HCEC 1CT (cell line): ENCODE data around the gene SUPT4H1.
"Not testable (repeated sequence)": the region's sequence is repeated elsewhere in the genome, so short reads cannot be mapped to it uniquely, and the experiment has no call there.

Experiments used
- DNase-seq: peaks from one replicate; pipeline ENCODE4 v3.0.0-alpha.2; 2017

SUPT4H1 gene

DNA sequence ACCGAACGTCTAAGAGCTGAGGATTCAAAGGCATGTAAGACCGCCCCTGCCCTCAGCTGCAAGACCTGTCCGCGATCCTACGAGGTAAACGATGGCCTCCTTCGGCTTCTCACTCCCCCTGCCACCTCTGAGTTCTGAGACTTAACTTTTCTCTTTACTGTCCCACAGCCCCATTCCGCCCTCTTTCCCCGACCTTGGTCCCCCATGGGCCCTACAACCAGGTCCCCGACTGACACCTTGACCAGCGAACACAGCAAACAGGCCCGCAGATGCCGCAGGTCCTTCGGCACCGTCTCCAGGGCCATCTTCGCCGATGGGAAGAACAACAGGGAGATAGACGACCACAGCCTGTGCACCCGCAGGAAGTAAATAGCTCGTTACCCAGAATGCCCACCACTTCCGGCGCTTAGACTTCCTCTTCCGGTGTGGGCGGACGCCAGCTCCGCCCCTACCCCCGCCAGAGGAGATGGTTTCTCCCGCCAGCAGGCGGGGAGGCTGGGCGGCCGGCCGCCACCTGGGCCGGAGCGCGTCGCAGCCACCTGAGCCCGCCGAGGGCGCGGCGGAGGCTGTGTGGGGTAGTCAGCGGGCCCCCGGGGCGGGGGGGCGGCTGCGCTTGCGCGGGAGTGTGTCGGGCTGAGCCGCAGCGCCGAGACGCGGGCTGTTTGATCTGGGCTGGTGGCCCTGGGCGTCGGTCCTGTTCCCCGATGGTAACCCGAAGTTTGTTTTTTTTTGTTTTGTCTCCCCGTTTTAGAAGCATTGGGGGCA, at the start of gene SUPT4H1:
Gene SUPT4H1 (minus strand): TSS at position 371 of the 765 bp plus-strand sequence. CDS start 66 bp downstream, at position 305.
- peak; percentile 87 for DNase-seq

DNA sequence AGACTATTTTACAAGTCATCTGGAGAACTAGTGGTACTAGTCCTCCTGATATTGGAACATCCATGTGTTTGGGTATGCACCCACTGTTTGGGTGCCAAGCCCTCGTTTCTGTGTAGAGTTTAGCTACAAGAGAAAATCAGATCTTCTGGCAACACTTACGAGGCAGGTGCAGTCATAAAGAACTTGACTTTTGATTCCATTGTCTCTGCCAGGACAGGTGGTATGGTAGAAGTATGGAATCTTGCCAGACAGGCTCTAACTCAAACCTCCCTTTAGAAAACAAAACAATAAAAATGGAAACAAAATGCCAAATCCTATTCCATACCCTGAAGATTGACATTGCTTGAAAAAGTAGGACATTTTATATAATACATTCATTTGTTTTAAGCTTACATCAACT, 49.3 kb upstream of the SUPT4H1 start:
- DNase-seq: no peak

DNA sequence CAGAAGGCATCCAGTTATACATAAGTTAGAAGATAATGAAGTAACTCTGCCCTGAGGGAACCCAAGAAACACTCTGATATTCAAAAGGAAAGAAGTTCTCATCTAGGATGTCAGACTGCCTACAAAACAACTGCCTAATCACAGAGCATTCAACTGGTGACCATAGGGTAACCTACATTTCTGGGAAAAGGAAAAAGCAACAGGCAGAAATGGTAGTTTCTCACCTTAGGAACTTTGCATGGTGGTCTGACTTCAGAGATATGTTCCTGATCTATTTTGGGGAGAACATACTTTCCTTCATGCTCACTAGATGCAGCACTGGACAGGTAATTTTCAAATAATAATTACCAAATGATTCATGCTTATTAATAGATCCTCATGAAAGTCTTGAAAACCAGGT, 48.8 kb upstream of the SUPT4H1 start:
- DNase-seq: no peak

DNA sequence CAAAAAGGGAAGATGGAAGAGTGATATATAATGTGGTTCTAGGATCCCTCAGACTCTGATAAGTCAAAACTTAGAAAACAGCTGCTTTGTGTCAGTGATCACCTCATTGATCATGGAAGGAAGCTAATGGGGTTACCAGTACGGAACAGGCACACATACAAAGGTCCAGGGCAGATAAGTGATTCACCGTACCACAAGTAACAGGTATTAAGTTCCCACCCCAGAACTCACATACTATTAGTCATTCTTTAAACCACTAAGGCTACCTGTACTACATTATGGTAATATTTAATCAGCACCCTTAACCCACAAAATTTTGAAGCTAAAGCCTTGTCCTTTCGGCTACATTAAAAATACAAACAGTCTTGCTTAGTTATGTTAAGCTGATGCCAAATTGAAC, 48.0 kb upstream of the SUPT4H1 start:
- DNase-seq: no peak

DNA sequence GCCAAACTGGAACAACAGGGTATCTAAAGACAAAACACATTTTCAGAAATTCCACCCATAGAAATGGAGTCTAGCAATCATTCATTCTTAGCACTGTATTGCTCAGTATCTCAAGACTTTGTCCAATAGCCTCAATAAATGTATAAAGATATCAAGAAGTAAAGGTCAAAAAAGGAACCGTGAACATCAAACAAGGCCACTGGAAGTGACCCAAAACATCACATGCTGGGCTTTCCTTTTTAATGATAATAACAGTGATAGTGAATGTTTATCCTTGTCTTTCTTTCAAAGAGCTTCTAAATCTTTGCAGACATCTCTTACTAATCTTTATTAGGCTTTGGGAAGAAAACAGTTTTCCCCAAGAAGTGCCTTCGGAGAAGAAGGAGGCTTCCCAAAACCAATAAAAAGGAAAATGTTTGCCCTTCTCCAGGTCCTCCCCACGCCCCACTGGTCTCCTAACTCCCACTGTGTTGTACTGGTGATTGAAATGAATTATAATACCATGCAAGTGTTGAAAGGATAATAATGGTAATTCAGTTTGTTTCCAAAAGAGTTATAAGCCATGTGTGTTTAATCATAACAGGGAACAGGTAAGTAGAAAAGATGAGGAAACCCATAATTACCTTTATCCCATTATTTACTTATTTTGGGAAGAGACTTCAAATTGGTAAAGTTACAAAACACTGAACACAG, 46.7 kb upstream of the SUPT4H1 start:
- DNase-seq: no peak

DNA sequence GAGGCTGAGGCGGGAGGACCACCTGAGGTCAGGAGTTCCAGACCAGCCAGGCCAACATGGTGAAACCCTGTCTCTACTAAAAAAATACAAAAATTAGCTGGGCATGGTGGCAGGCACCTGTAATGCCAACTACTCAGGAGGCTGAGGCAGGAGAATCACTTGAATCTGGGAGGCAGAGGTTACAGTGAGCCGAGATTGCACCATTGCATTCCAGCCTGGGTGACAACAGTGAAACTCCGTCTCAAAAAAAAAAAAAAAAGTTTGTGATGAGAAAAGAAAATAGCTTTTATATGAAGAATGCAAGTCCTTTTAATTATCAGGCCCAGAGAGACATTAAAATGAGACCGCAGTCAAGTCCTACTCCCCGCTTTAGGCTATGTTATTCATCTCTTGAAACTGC, 45.4 kb upstream of the SUPT4H1 start:
- not testable (repeated sequence) for DNase-seq

DNA sequence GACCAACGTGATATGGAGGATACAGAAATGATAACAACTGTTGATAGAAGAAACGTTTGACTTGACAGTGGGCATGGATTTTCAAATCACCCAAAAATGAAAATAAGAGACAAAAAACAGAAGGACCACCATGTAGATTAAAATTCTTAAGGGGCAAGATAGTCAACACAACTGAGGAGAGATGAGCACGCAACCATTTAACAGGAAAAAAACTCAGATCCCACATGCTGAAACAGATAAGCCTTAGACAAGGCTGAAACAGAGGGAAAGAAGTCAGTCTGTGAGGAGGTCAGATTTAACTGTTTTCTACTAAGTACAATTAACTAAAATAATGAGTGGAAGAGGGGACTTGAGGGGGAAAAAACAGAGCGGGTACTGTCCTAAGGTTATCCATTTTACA, 44.2 kb upstream of the SUPT4H1 start:
- no peak for DNase-seq

DNA sequence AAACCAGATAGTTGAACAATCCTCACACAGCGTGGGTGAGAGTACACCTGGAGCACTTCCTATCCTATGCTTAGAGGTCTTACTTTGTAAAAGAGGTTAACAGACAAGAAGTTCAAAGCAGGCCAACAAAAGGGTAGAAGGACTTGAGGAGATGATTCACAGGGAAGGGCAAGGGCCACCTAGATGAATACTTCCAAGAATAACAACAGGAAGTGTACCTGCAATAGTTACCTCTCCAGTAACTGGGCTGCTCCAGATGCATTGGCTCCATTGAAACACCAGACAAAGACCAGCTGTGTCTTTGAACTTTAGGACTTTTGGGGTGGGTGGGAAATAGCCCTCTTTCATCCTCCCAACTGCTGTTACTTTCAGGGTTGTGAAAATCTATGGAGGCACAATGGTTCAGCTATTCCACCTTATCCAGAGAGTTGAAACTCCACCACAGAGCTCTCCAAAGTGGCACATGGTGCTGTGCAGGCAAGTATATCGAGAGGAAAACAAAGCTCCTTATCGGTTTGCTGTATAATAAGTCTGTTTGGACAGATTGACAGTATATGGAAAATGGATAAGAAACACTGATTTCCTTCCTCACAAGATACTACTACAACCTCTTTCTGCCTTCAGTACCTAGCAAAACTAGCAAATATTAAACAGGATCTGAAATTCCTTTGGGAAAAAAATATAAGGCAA, 42.7 kb upstream of the SUPT4H1 start:
- no peak for DNase-seq

DNA sequence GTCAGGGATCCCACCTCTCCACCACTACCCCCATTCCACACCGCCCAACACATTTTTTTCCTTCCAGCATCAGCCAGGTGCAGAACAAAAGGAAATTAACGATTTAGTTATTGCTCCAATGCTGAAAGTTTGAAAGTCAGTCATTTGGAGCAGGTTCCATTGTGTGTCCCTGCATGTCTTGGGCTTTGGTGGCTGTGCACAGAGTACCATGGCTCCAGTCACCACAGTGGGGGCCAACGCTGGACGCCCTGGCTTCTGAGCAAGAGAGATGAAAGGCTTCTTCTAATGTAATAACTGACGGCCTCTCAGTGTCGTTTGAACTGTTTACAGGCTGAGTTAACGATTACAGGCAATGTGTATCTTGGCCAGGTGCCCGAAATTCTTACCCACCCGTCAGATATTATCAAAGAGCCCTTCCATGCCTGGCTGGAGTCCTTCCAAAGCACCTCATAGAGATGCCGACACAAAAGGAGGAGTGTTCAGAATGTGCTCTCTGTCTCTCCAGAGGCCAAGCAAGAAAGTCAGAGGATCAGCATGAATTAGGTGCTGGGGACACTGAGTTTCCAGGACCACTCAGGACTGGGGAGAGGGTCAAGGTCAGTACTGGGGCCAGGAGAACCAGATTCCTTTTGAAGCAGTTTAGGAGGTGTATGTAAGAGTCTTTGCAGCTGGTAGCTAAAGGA, 39.4 kb upstream of the SUPT4H1 start:
- DNase-seq: no peak

DNA sequence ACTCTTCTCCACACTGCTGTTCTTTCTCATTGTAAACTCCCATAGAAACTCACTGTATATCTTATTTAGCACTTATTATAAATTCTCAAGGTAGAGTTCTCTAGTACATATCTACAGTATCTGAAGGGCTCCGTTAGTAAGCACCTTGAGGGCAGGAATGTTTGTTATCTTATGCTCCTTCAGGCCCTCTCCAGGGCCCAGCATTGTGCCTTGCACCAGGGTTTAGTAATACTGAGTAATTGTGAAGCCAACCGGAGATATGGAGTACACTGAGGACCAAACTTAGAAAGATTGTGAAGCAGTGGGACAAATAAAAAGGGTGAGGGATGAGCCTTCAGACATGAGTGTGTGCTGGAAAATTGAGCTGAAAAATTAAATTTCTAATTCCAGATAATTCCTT, 38.9 kb upstream of the SUPT4H1 start:
- DNase-seq: no peak

DNA sequence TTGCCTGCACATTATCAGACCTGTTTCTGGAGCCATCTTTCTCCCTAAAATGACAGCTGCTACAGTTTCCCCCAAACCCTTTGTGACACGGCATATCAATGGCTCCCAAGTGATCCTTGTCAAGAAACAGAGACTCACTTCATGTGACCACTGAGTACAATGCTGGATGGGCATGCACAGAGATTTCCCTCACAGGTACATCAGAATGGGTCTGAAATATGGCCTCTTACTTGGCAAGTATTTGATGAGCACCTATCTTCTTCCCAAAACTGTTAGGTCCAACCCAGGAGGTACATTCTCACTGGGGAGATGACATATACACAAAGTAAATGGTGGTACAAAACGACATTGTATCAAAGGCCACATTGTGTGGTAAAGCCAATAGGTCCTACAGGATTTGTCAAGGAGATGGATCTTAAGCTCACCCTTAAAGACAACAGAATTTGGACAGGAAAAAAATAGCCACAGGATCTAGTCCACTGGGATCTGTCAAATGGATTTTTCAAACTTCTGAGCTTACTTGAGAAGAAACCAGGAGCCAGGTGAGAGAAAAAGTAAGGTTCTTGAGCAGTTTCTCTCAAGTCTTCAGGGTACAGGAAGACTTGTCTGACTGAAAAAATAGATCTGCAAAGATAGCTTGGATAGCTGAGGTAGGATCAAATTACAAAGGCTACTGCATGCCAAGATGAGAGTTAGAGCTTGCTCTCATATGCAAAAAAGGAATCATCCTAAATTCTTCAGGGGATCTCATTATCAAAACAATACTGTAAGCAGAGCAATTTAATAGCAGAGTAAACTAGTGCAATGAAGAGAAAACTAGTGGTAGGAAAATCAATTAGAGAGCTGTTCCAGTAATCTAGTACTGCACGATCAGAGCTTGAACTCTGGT, 36.5 kb upstream of the SUPT4H1 start:
- DNase-seq: no peak

DNA sequence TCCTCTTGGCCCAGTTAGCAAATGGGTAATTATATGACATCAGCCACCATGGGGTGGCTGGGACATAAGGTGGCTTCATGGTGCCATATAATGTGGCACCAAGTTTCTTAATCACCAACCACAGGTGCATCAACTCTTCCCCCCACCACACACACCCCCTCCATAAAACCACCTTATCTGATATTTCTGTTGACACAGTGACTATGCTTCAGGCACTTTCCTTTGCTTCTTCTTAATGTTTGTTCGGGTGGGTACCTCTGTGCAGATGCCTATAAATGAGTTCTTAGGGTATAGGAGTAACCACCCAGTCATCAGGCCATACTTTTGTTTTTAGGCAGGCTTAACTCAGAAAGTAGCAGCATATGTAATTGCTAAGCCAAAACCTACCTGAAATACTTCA, 35.8 kb upstream of the SUPT4H1 start:
- DNase-seq: no peak

DNA sequence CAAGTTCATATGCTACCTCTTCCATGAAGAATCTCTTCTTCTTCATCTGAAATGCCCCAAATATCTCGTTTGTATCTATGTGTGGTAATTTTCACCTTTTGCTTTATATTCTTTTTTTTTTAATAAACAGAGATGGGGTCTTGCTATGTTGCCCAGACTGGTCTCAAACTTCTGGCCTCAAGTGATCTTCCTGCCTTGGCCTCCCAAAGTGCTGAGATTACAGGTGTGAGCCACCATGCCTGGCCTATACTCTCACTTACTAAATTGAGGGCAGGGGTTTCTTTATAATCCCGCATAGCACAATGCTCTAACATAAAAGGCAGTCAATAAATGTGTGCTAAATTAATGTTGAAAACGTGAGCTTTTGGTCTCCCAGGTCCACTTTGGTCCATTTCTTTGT, 34.7 kb upstream of the SUPT4H1 start:
- DNase-seq: no peak

DNA sequence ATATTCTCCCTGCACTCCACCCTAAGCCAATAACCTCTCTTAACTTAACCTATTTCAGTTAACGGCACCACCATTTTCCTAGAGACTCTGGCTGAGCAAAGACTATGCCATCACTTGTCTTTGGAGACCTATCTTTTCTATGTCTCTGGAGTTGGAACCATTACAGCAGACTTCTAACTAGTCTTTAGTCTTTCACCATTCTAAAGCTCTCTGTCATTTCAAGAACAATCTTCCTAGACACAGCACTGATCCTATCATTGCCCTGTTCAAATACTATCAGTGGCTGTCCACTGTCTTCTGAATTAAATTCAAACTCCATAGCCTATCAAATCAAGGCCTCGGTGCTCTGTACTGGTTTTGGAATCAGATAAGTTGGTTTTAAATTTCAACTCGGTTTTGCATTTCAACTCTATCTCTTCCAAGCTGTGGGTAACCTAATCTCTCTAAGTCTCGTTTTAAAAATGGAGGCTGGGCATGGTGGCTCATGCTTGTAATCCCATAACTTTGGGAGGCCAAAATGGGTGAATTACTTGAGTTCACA, 33.4 kb upstream of the SUPT4H1 start:
- DNase-seq: no peak

DNA sequence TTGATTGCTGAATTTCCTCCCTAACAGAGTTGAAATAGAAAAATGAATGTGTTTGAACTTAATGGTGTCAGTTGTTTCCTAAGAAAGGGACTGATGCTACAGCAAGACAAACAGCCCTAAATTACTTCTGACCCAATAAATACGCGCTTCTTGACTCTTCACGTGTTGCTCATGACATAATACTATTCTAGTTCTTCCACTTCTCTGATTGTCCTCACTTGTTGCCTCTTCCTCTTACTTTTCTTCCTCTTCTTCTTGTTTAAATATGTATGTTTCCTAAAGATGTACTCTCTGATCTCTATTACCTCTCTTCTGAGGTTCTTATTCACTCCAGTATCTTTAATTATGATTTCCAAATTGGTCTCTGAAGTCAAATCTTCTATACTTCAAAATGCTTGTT, 32.9 kb upstream of the SUPT4H1 start:
- no peak for DNase-seq

DNA sequence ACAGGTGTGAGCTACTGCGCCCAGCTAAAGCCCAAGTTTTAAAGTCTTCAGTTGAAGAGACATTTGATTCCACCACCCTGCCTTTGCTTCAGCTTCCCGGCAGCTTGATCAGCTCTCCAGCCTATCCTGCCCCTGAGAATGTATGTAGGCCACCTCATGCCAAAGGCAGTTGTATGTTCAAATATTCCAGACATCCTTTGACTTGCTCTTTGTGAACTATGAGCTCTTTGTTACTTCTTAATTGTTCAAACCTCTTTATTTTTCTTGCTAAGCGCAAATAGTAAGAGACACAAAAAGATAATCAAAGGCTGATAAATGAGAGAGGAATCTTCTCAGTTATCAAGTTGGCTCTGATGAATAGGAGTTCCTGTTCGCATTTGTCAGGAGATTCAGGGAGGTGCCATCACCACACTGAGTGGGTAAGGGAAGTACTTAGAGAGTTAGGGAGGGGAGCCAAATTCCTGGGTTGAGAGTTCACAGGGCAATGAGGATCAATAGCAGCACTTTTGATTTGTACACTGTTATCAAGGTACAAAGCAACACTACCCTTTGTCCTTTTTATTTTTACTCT, 32.0 kb upstream of the SUPT4H1 start:
- DNase-seq: no peak

DNA sequence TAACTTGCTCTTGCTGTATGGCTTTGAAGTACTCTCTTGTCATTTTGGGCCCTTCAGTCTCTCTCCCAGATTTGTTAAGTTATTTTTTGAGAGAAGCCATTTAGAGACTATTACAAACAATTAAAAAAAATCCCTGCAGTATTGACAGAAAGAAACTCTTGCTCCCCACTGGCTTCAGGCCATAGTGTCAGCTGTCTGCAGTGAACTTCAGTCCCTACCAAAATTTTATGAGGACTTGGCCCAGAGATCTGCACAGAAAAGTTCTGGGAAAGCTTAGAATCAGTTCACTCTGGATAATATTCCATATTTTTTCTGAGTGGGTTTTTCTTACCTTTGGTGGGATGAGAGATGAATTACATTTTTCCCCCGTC, 30.9 kb upstream of the SUPT4H1 start:
- DNase-seq: no peak

DNA sequence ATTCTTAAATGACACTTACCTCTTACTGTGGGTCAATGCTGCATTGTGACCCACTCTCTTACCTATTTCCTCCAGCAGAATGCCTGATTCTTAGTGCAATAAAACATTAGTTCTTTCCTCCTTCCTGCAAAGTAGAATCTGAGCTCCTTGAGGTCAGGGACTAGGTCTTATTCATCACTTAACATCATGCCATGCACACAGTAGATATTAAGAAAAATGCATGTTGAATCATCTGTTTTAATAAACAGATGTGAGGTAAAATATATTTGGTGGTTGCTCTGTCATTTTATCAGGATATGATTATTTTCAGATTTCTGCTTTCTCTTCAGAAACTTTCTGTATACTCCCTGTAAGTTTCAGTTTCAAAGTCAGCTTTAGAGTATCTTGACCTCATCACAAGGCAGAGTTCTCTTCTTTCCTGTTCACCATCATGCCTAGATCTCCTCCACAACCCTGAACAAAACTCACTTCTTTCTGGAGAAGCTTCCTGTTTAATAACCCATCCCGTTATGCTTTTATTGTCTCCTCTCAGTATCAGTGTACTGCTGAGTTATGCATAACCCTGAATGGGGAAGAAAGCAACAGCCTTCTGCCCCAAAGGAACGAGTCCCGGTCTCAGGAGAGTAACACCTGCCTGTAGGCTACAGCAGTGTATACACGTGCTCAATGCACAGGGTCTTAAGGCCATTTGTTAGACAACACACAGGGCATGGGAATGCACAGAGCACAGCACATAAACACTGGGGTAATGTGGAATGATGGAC, 30.3 kb upstream of the SUPT4H1 start:
- no peak for DNase-seq

DNA sequence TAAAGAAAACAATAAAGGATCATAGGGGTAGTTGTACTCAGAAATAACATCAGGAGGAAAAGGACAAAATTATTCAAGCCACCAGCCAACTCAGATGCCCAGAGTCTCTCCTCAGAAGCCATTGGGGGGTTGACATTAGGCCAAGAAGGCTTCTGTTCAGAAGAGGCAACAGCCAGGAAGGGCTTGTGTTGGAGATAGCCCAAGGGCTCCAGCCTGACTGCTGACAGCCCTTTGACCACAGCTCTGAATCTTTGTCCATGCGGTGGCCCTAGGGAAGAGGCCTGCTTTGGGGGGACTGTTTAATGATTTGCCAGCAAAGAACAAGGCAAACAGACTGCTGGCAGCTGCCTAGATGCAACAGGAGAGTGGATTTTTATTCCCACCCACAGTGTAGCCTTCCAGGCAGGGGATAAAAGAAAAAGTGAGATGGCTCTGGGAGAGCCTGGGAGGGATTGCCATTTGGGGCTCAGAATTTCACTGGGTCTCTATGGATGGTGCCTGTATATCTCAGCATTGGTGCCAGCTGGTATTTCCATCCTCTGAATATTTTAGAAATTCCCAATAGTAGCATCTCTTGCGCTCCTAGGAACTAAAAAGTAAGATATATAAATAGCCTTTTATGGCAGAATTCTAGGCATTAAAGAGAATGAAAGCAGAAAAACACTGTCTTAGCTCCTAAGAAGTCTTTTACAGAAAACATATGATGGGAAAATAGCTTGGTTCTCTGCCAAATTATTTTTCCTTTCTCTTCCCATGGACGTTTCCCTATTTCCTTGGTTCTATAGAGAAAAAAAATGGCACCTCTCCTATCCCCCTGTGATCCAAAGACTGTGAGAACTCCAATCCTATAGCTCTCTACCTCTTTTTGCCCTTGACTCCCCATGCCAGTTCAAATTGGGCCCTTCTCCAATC, 29.4 kb upstream of the SUPT4H1 start:
- DNase-seq: no peak
